Calu3 (cell line): ENCODE data around the gene PHYKPL. TPM values are rescaled to one million over a fixed set of nuclear protein-coding genes. Genes with fewer than 3 reads are reported as not detected.
A peak's percentile ranks its signal among the peaks of the same experiment; 100 is the strongest.

Source experiments
- BruUV-seq: library from RNA; stranded (reverse); fragments of 400-500 nt; replicated peaks from 2 replicates; lab custom pipeline; 2021; lab: Mats Ljungman, UMichigan
- CTCF ChIA-PET: fragments of 300-600 bp; sonication (Branson Sonifier 250); formaldehyde crosslinking; loops from one replicate; lab custom pipeline; 2022; ENCODE audit warnings: antibody characterized with exemption; lab: Charles Lee
- DNase-seq: peaks from one replicate; pipeline ENCODE4 v3.0.0; 2022
- H3K27ac Mint-ChIP-seq: one replicate; pipeline ENCODE4 v1.8.0; 2022; ENCODE audit warnings: mixed read lengths; ENCODE audit not compliant: unreplicated experiment
- H3K27me3 Mint-ChIP-seq: one replicate; pipeline ENCODE4 v1.8.0; 2022; ENCODE audit warnings: mixed read lengths; ENCODE audit not compliant: unreplicated experiment
- H3K36me3 Mint-ChIP-seq: one replicate; pipeline ENCODE4 v1.8.0; 2022; ENCODE audit warnings: mild to moderate bottlenecking, moderate library complexity, mixed read lengths; ENCODE audit not compliant: insufficient read depth, unreplicated experiment
- H3K4me1 Mint-ChIP-seq: one replicate; pipeline ENCODE4 v1.8.0; 2022; ENCODE audit warnings: mild to moderate bottlenecking, low read depth, mixed read lengths; ENCODE audit not compliant: unreplicated experiment
- H3K4me3 Mint-ChIP-seq: one replicate; pipeline ENCODE4 v1.8.0; 2022; ENCODE audit warnings: mild to moderate bottlenecking, low read depth, moderate library complexity, mixed read lengths; ENCODE audit not compliant: unreplicated experiment
- H3K9me3 Mint-ChIP-seq: one replicate; pipeline ENCODE4 v1.8.0; 2022; ENCODE audit warnings: low read depth, mixed read lengths; ENCODE audit not compliant: unreplicated experiment
- CTCF ChIP-seq: fragments of 200-600 bp; IDR thresholded peaks from one replicate; pipeline ENCODE4 v1.8.0; 2022; ENCODE audit warnings: antibody characterized with exemption; ENCODE audit not compliant: unreplicated experiment
- intact Hi-C: fragments of 100-400 bp; cut with micrococcal nuclease; formaldehyde crosslinking; loops from one replicate; pipeline ENCODE4 v1.10.0; 2022; ENCODE audit not compliant: unreplicated experiment
- total RNA-seq: library from RNA; stranded (reverse); gene quantifications from 2 replicates; pipeline ENCODE4 v1.2.3, GENCODE V29; 2022

Gene PHYKPL
- total RNA-seq, 1 experiment from 2014 or later: 96.7 TPM

DNA sequence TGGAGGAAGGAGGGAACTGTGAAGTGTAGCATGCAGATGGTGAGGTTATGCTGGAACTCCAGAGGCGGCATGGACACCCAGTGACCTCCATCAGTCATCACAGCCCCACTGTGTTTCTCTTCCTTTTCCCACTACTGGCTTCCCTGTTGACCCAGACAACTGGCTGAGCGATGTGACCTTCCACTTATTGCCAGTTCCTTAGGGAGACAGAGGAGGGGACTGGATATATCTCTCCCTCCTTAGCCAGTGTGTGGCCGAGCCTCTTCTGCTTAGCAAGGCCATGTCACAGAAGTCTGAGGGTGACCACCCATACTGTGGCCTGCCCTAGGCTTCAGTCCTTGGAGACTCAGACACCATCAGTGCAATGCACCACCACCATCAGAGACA, 3.0 kb upstream of the PHYKPL start:
- CTCF ChIA-PET: interaction anchor here (0.7 kb wide), 1 partner anchor 21 kb away, joined by 6 read pairs; no protein-coding TSS in a partner anchor
- Mint-ChIP-seq H3K4me3 (no peak overlapping the region), H3K27ac (no peak overlapping the region), H3K27me3 (no peaks in the 10 kb centered on the region), H3K9me3 (no peaks in the 10 kb centered on the region), H3K4me1 (peaks cover 21% of the 10 kb centered on the region), H3K36me3 (peaks cover 26% of the 10 kb centered on the region)
- BruUV-seq: no TSS peak
- DNase-seq: no peak
- no peak for TF ChIP-seq CTCF
- intact Hi-C loops: loop anchor here (1.0 to 2.0 kb wide), 2 partner anchors 316 to 1259 kb away; no protein-coding TSS in a partner anchor

DNA sequence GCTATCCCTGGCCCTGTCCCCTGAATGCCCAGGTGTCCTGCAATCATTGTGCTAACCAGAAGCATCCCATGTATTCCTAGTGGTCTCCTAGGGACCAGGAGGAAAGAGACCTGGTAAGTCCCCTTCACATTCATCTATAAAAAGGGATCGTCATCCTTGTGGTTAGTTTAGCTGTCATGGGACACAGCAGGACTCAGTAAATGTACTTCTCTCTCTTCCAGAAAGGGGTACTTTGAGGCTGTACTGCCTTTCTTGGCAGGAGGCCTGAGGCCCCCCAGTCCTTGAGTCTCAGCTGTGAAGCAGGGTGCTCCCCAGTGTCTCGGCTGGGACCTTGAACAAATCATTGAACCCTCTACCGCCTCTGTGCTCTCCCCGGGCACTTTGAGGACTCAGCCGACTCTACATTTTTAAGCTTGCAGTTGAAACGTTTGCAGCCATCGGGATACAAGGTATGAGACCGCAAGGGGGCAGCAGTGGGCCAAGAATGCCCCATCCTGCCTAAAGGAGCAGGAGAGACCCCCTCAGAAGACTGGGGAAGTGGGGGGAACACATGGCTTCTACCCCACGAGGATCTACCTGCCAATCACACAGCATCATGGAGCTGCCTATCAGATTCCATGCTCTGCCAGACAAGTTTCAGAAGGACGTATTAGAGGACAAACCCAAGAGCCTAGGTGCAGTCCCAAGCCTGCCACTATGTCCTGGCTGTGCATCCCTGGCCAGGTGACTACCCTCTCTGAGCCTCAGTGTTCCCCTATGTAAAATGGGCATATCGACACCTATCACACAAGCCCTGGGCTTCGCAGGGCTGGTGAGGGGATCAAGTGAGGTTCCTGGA, 2.4 kb upstream of the PHYKPL start:
- intact Hi-C loops: loop anchor here (1.0 to 2.0 kb wide), 2 partner anchors 316 to 1260 kb away; no protein-coding TSS in a partner anchor
- no peak overlapping the region for H3K4me3 Mint-ChIP-seq
- peaks cover 32% of the 10 kb centered on the region for H3K36me3 Mint-ChIP-seq
- TF ChIP-seq CTCF: peak; percentile 94
- BruUV-seq: no TSS peak
- CTCF ChIA-PET: interaction anchor here (0.9 to 1.2 kb wide), 2 partner anchors 14 to 1259 kb away, joined by 3 to 4 read pairs; no protein-coding TSS in a partner anchor
- no peak overlapping the region for H3K27ac Mint-ChIP-seq
- H3K9me3 Mint-ChIP-seq: no peaks in the 10 kb centered on the region
- no peaks in the 10 kb centered on the region for H3K27me3 Mint-ChIP-seq
- H3K4me1 Mint-ChIP-seq: peaks cover 21% of the 10 kb centered on the region
- DNase-seq: peak; percentile 82

- Mint-ChIP-seq H3K36me3 (peaks cover 40% of the 10 kb centered on the region), H3K9me3 (no peaks in the 10 kb centered on the region), H3K27me3 (no peaks in the 10 kb centered on the region), H3K4me3 (no peak overlapping the region), H3K4me1 (peaks cover 21% of the 10 kb centered on the region), H3K27ac (no peak overlapping the region)
- intact Hi-C loops: loop anchor here (2.0 kb wide), 1 partner anchor 1261 kb away; no protein-coding TSS in a partner anchor
- TF ChIP-seq CTCF: no peak
- CTCF ChIA-PET: interaction anchor here (0.9 to 1.2 kb wide), 2 partner anchors 15 to 1259 kb away, joined by 3 to 4 read pairs; no protein-coding TSS in a partner anchor
- no peak for DNase-seq
- BruUV-seq: no TSS peak
Measured at GRCh38 chr5:178234121-178234749, 1.6 kb upstream of the PHYKPL start.

GRCh38 chr5:178232920-178233429, 373 bp upstream of the PHYKPL start:
- H3K4me1 Mint-ChIP-seq: peaks cover 21% of the 10 kb centered on the region
- no peak for TF ChIP-seq CTCF
- peaks cover 52% of the 10 kb centered on the region for H3K36me3 Mint-ChIP-seq
- no peak overlapping the region for H3K27ac Mint-ChIP-seq
- intact Hi-C loops: no loop called here
- no peak for DNase-seq
- BruUV-seq: no TSS peak
- CTCF ChIA-PET: no interaction called here
- no peaks in the 10 kb centered on the region for H3K27me3 Mint-ChIP-seq
- H3K9me3 Mint-ChIP-seq: no peaks in the 10 kb centered on the region
- peak overlapping the region; percentile 84 for H3K4me3 Mint-ChIP-seq
